ENCODE measurements around the gene TRIM72. TPM values are rescaled to one million over a fixed set of nuclear protein-coding genes. Genes with fewer than 3 reads are reported as not detected.
"Not testable (repeated sequence)": the region's sequence is repeated elsewhere in the genome, so short reads cannot be mapped to it uniquely, and the experiment has no call there.

TRIM72 gene
- total RNA-seq, 1 donor from 2014 or later, result 45.4 TPM

DNA sequence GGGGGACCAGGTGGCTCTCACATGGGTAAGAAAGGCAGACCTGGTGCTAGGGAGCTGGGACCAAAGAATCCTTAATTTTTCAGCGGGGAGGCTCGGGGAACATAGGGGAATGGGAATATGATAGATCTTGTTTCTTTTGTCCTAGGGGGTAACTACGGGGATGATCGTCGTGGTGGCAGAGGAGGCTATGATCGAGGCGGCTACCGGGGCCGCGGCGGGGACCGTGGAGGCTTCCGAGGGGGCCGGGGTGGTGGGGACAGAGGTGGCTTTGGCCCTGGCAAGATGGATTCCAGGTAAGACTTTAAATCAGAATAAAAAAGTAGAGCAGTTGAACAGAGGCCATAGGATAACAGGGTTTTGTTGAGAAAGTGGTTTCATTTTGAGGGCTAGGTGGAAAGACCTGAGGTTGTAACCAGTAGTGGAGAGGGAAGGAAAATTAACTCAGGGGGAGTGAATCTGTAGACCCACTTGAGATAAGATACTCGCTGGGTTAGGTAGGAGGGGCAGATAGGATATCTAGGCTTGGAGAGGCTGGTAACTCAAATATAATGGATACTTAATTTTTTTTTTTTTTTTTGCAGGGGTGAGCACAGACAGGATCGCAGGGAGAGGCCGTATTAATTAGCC lies 23.0 kb upstream of the TRIM72 start:
- H3K27ac ChIP-seq (ENCODE audit: low read depth, low read length), result no peak overlapping the region
- H3K36me3 ChIP-seq (ENCODE audit: control insufficient read depth in 3 of 3, insufficient read depth in 3 of 3, low read length in 3 of 3), result peaks cover 77 to 97% (median 89%) of the 10 kb centered on the region in 3 donors
- H3K9ac ChIP-seq (ENCODE audit: low read depth in 1 of 3, low read length in 3 of 3), result no peak overlapping the region
- no peak overlapping the region for H3K4me3 ChIP-seq (ENCODE audit: low read length in 3 of 3)
- no peaks in the 10 kb centered on the region for H3K9me3 ChIP-seq (ENCODE audit: control insufficient read depth in 3 of 3, low read length in 3 of 3)
- peaks cover 0 to 11% (median 0%) of the 10 kb centered on the region in 3 donors for H3K4me1 ChIP-seq (ENCODE audit: control insufficient read depth in 3 of 3, insufficient read depth in 3 of 3, low read length in 3 of 3)
- no peaks in the 10 kb centered on the region for H3K27me3 ChIP-seq (ENCODE audit: control insufficient read depth in 3 of 3, insufficient read depth in 3 of 3, low read length in 3 of 3)

DNA sequence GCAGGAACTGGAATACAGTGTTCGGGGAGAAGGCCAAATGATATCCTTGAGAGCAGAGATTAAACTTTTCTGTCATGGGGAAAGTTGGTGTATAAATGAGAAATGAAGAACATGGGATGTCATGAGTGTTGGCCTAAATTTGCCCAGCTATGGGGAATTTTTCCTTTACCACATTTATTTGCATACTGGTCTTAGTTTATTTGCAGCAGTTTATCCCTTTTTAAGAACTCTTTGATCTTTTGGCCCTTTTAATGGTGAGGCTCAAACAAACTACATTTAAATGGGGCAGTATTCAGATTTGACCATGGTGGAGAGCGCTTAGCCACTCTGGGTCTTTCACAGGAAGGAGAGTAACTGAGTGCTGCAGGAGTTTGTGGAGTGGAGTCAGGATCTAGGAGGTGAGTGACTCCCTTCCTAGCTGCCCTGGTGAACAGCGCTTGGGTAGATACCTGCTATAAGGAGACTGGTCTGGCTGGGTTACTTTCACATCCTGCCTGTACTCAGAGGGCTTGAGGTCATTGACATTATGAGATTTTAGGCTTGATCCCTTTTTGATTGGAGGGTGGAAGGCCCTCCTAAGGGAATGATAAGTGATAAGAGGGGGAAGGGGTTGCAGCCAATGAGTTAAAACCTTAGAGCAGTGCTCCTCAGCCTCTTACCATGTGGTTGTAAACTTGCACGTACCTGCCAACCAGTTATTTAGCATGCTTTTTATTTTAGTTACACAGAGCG lies 22.1 kb upstream of the TRIM72 start:
- Histone ChIP-seq H3K36me3 (ENCODE audit: control insufficient read depth in 3 of 3, insufficient read depth in 3 of 3, low read length in 3 of 3) (peaks cover 72 to 94% (median 85%) of the 10 kb centered on the region in 3 donors), H3K27ac (ENCODE audit: low read depth, low read length) (no peak overlapping the region), H3K9me3 (ENCODE audit: control insufficient read depth in 3 of 3, low read length in 3 of 3) (no peaks in the 10 kb centered on the region), H3K4me1 (ENCODE audit: control insufficient read depth in 3 of 3, insufficient read depth in 3 of 3, low read length in 3 of 3) (peaks cover 0 to 7% (median 0%) of the 10 kb centered on the region in 3 donors), H3K9ac (ENCODE audit: low read depth in 1 of 3, low read length in 3 of 3) (no peak overlapping the region), H3K4me3 (ENCODE audit: low read length in 3 of 3) (no peak overlapping the region), H3K27me3 (ENCODE audit: control insufficient read depth in 3 of 3, insufficient read depth in 3 of 3, low read length in 3 of 3) (no peaks in the 10 kb centered on the region)

DNA sequence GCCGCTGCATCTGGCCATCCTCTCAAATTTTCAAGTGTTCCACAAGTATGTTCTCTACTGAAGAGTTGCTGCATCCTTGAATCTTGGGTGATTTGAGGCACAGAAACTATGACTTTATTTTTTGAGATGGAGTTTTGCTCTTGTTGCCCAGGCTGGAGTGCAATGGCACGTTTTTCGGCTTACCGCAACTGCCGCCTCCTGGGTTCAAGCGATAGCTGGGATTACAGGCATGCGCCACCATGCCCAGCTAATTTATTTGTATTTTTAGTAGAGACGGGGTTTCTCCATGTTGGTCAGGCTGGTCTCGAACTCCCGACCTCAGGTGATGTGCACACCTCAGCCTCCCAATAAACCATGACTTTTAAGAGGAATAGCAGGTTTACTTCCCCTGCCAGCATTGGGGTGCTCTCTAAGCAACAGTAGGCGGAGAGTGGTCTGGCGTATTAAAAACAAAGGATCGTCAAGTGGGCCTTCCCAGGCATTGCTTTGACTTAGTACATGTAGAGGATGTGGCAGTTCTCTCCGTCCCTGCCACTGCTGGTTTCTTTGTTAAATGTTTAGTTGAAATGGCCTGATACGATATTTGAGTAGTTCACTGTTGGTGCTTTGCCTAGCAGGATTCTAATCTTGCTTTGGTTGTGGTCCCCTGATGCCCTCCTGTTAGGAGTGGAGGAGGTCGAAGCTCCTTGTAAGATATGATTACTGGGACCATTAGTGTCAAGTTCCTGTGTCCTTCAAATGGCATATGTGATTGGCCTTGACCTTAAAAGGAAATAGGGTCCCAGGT lies 20.9 kb upstream of the TRIM72 start:
- Histone ChIP-seq H3K4me3 (ENCODE audit: low read length in 3 of 3) (no peak overlapping the region), H3K36me3 (ENCODE audit: control insufficient read depth in 3 of 3, insufficient read depth in 3 of 3, low read length in 3 of 3) (peaks cover 62 to 82% (median 75%) of the 10 kb centered on the region in 3 donors), H3K9ac (ENCODE audit: low read depth in 1 of 3, low read length in 3 of 3) (no peak overlapping the region), H3K27me3 (ENCODE audit: control insufficient read depth in 3 of 3, insufficient read depth in 3 of 3, low read length in 3 of 3) (no peaks in the 10 kb centered on the region), H3K27ac (ENCODE audit: low read depth, low read length) (no peak overlapping the region), H3K4me1 (ENCODE audit: control insufficient read depth in 3 of 3, insufficient read depth in 3 of 3, low read length in 3 of 3) (peaks cover 0 to 1% (median 0%) of the 10 kb centered on the region in 3 donors), H3K9me3 (ENCODE audit: control insufficient read depth in 3 of 3, low read length in 3 of 3) (no peaks in the 10 kb centered on the region)

DNA sequence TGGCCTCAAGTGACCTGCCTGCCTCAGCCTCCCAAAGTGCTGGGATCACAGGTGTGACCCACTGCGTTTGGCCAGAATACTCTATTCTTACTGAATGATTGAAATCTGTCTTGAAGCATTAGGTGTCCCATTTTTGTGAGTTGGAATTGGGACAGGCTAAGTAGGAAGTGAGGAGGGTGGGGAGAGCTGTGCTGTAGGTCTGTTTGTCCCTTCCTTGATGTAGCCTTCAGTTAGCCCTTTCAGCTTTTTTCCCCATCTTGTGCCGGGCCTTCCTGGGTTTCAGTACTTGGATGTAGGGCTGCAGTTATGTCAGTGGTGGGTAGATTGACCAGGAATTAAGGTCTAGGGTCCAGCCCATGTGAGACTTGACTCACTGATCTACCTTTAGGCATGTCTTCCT lies 20.0 kb upstream of the TRIM72 start:
- Histone ChIP-seq H3K9ac (ENCODE audit: low read depth in 1 of 3, low read length in 3 of 3) (no peak overlapping the region), H3K9me3 (ENCODE audit: control insufficient read depth in 3 of 3, low read length in 3 of 3) (no peaks in the 10 kb centered on the region), H3K27me3 (ENCODE audit: control insufficient read depth in 3 of 3, insufficient read depth in 3 of 3, low read length in 3 of 3) (no peaks in the 10 kb centered on the region), H3K4me1 (ENCODE audit: control insufficient read depth in 3 of 3, insufficient read depth in 3 of 3, low read length in 3 of 3) (no peaks in the 10 kb centered on the region), H3K27ac (ENCODE audit: low read depth, low read length) (no peak overlapping the region), H3K4me3 (ENCODE audit: low read length in 3 of 3) (no peak overlapping the region), H3K36me3 (ENCODE audit: control insufficient read depth in 3 of 3, insufficient read depth in 3 of 3, low read length in 3 of 3) (peaks cover 61 to 78% (median 67%) of the 10 kb centered on the region in 3 donors)

DNA sequence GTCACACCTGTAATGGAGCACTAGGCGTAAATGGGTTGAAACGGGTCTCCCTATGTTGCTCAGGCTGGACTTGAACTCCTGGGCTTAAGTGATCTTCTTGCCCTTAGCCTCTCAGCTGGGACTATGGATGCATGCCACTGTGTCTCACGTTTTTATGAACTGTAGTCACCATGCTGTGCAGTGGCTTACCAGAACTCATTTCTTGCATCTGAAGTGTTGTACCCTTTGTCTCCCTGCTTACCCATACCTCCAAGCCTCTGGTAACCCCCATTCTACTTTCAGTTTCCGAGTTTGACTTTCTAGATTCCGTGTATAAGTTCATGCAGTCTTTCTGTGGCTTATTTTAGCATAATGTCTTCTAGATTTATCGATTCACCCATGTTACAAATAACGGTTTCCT lies 19.0 kb upstream of the TRIM72 start:
- no peaks in the 10 kb centered on the region for H3K4me1 ChIP-seq (ENCODE audit: control insufficient read depth in 3 of 3, insufficient read depth in 3 of 3, low read length in 3 of 3)
- H3K27me3 ChIP-seq (ENCODE audit: control insufficient read depth in 3 of 3, insufficient read depth in 3 of 3, low read length in 3 of 3), result no peaks in the 10 kb centered on the region
- H3K36me3 ChIP-seq (ENCODE audit: control insufficient read depth in 3 of 3, insufficient read depth in 3 of 3, low read length in 3 of 3), result peaks cover 58 to 71% (median 62%) of the 10 kb centered on the region in 3 donors
- no peak overlapping the region for H3K9ac ChIP-seq (ENCODE audit: low read depth in 1 of 3, low read length in 3 of 3)
- H3K9me3 ChIP-seq (ENCODE audit: control insufficient read depth in 3 of 3, low read length in 3 of 3), result no peaks in the 10 kb centered on the region
- H3K27ac ChIP-seq (ENCODE audit: low read depth, low read length), result no peak overlapping the region
- H3K4me3 ChIP-seq (ENCODE audit: low read length in 3 of 3), result no peak overlapping the region

DNA sequence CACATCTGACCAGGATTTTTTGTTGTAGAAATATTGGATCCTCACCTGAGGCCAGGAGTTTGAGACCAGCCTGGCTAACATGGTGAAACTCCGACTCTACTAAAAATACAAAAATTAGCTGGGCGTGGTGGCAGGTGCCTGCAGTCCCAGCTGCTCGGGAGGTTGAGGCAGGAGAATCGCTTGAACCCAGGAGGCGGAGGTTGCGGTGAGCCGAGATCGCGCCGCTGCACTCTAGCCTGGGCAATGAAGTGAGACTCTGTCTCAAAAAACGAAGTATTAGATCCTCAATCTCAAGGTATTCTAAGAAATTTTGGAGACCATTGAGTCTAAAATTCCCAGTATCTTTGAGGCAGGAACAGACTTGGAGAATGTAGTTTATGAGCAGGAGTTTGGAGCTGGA lies 18.1 kb upstream of the TRIM72 start:
- not testable (repeated sequence) for H3K9ac ChIP-seq (ENCODE audit: low read depth in 1 of 3, low read length in 3 of 3); H3K9me3 ChIP-seq (ENCODE audit: control insufficient read depth in 3 of 3, low read length in 3 of 3); H3K4me1 ChIP-seq (ENCODE audit: control insufficient read depth in 3 of 3, insufficient read depth in 3 of 3, low read length in 3 of 3); H3K27ac ChIP-seq (ENCODE audit: low read depth, low read length); H3K4me3 ChIP-seq (ENCODE audit: low read length in 3 of 3); H3K27me3 ChIP-seq (ENCODE audit: control insufficient read depth in 3 of 3, insufficient read depth in 3 of 3, low read length in 3 of 3)
- H3K36me3 ChIP-seq (ENCODE audit: control insufficient read depth in 3 of 3, insufficient read depth in 3 of 3, low read length in 3 of 3), result peaks cover 49 to 61% (median 56%) of the 10 kb centered on the region in 3 donors

DNA sequence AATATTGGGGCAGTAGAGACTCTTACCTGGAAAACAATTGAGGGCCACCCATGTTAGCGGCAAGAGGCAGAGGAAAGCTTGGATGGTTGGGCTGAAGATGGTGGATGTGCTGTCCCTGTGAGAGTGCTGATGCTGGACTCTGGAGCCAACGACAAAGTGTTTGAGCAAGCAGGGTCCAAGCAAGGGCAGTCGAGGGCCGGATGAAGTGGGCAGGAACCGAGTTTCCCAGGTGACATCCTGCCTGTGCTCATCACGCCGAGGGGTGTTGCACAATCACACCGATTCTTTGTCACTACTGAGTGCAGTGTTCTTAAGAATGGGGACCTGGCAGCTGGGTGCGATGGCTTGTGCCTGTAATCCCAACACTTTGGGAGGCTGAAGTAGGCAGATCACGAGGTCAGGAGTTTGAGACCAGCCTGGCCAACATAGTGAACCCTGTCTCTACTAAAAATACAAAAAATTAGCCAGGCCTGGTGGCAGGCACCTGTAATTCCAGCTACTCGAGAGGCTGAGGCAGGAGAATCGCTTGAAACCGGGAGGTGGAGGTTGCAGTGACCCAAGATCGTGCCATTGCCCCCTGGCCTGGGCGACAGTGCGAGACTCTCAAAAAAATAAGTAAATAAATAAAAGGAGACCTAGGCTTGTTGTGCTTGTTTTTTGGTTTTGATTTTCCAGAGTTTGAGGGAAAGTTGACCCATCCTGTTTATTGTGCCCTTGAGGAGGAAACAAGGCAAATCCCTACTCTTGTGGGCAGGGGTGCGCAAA lies 17.4 kb upstream of the TRIM72 start:
- no peak overlapping the region for H3K4me3 ChIP-seq (ENCODE audit: low read length in 3 of 3)
- no peak overlapping the region for H3K27ac ChIP-seq (ENCODE audit: low read depth, low read length)
- peaks cover 43 to 55% (median 52%) of the 10 kb centered on the region in 3 donors for H3K36me3 ChIP-seq (ENCODE audit: control insufficient read depth in 3 of 3, insufficient read depth in 3 of 3, low read length in 3 of 3)
- peaks cover 7 to 9% (median 7%) of the 10 kb centered on the region in 3 donors for H3K4me1 ChIP-seq (ENCODE audit: control insufficient read depth in 3 of 3, insufficient read depth in 3 of 3, low read length in 3 of 3)
- H3K27me3 ChIP-seq (ENCODE audit: control insufficient read depth in 3 of 3, insufficient read depth in 3 of 3, low read length in 3 of 3), result no peaks in the 10 kb centered on the region
- no peaks in the 10 kb centered on the region for H3K9me3 ChIP-seq (ENCODE audit: control insufficient read depth in 3 of 3, low read length in 3 of 3)
- H3K9ac ChIP-seq (ENCODE audit: low read depth in 1 of 3, low read length in 3 of 3), result no peak overlapping the region

DNA sequence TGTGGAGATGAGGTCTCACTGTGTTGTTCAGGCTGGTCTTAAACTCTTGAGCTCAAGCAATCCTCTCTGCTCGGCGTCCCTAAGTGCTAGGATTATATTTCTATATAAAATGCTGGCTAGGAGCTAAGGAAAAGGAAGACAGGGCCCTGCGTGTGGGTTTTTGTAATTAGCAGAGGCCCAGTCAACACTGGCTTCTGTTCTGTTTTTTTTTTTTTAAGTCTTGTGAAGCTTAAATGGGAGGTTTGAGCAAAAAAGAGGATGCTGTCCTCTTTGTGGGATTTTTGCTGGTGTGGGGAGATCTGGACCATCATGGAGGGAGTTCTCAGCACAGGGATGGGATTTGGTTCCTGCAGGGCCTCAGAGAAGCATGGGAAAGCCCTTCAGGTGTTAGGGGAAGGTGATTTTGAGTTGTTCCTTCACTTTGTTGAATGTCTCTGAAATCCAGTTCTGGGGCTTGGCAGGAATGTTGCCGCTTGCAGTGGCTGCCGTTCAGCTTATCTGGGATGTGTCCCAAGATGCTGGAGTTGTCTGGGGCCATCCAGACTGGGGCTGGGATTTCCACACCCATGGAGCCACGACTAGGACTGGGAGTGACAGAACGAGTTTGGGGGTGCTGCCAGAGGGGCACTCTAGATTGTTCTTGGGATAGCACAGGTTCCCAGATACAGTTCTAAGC lies 15.6 kb upstream of the TRIM72 start:
- peaks cover 16 to 20% (median 19%) of the 10 kb centered on the region in 3 donors for H3K4me1 ChIP-seq (ENCODE audit: control insufficient read depth in 3 of 3, insufficient read depth in 3 of 3, low read length in 3 of 3)
- H3K36me3 ChIP-seq (ENCODE audit: control insufficient read depth in 3 of 3, insufficient read depth in 3 of 3, low read length in 3 of 3), result peaks cover 26 to 41% (median 37%) of the 10 kb centered on the region in 3 donors
- H3K27me3 ChIP-seq (ENCODE audit: control insufficient read depth in 3 of 3, insufficient read depth in 3 of 3, low read length in 3 of 3), result no peaks in the 10 kb centered on the region
- H3K27ac ChIP-seq (ENCODE audit: low read depth, low read length), result no peak overlapping the region
- H3K4me3 ChIP-seq (ENCODE audit: low read length in 3 of 3), result no peak overlapping the region
- H3K9me3 ChIP-seq (ENCODE audit: control insufficient read depth in 3 of 3, low read length in 3 of 3), result no peaks in the 10 kb centered on the region
- H3K9ac ChIP-seq (ENCODE audit: low read depth in 1 of 3, low read length in 3 of 3), result no peak overlapping the region

DNA sequence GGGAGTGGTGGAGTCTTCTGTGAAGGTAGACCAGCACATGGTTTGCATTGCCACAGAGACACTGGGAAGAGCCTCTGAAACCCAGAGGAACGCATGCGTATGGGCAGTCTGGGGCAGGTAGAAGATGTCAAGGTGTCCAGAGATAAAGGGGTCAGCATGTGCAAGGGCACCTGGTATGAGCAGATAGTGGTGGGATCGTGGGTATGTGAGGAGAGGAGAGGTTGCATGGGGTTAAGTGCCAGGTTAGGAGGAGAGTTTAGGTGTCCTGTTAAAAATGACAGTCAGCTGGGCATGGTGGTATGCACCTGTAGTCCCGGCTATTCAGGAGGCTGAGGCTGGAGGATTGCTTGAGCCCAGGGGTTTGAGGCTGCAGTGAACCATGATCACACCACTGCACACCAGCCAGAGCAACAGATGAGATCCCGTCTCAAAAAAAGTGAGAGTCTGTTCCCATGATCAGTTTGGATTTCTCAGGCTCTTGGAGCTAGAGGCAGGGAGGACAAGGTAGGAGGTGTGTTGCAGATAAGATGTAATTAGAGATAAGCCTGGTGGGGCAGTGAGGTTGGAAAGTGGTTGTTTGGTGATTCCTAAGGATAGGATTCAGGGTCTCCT lies 14.4 kb upstream of the TRIM72 start:
- Histone ChIP-seq H3K9me3 (ENCODE audit: control insufficient read depth in 3 of 3, low read length in 3 of 3) (no peaks in the 10 kb centered on the region), H3K9ac (ENCODE audit: low read depth in 1 of 3, low read length in 3 of 3) (no peak overlapping the region), H3K36me3 (ENCODE audit: control insufficient read depth in 3 of 3, insufficient read depth in 3 of 3, low read length in 3 of 3) (peaks cover 21 to 32% (median 26%) of the 10 kb centered on the region in 3 donors), H3K4me1 (ENCODE audit: control insufficient read depth in 3 of 3, insufficient read depth in 3 of 3, low read length in 3 of 3) (peaks cover 16 to 23% (median 19%) of the 10 kb centered on the region in 3 donors), H3K4me3 (ENCODE audit: low read length in 3 of 3) (no peak overlapping the region), H3K27ac (ENCODE audit: low read depth, low read length) (no peak overlapping the region), H3K27me3 (ENCODE audit: control insufficient read depth in 3 of 3, insufficient read depth in 3 of 3, low read length in 3 of 3) (no peaks in the 10 kb centered on the region)
